ENCODE data around the gene OR10T2.
"Not testable (repeated sequence)": the region's sequence is repeated elsewhere in the genome, so short reads cannot be mapped to it uniquely, and the experiment has no call there.

Gene OR10T2

DNA sequence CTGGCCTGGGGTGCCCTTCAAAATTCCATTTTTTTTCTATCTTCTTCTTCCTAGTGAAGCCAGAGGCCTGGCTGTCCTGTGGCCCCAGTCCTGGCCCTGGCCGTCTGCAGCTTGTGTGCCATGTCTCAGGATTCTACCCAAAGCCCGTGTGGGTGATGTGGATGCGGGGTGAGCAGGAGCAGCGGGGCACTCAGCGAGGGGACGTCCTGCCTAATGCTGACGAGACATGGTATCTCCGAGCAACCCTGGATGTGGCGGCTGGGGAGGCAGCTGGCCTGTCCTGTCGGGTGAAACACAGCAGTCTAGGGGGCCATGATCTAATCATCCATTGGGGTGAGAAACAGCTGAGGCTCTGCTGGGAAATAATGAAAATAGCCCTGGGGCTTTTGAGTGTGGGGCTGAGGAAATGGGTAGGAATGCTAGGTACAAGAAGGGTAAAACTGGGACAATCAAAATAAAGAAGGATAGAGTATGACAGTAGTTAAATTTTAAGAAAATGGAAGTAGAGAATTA lies 43.4 kb downstream of the OR10T2 start:
- DNase-seq: no peak

GRCh38 chr1:158354255-158354654 lies 45.0 kb downstream of the OR10T2 start:
- DNase-seq: no peak

- no peak for DNase-seq
Measured at GRCh38 chr1:158353303-158354075, 45.8 kb downstream of the OR10T2 start, which contains the start of gene CD1E. Gene CD1E, plus strand, starts transcription at chr1:158353894. Its CDS starts 95 bp downstream, at chr1:158353989.

DNA sequence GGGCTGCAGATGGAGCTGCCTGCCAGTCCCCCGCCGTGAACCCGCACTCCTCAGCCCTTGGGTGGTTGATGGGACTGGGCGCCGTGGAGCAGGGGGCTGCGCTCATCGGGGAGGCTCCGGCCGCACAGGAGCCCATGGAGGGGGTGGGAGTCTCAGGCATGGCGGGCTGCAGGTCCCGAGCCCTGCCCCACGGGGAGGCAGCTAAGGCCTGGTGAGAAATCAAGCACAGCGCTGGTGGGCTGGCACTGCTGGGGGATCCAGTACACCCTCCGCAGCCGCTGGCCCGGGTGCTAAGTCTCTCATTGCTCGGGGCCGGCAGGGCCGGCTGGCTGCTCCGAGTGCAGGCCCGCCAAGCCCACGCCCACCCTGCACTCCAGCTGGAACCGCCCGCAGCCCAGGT lies 50.3 kb downstream of the OR10T2 start:
- DNase-seq: not testable (repeated sequence)
